Central memory CD8-positive, alpha-beta T cell (primary cell): ENCODE results near the gene FHIT.

ENCODE experiments used
- ATAC-seq: fragments of 150-1000 bp; cut with Tn5 transposase; replicated peaks from 2 replicates; pipeline ENCODE4 v1.10.0; 2022; ENCODE audit warnings: mild to moderate bottlenecking, moderate FRiP score, moderate number of reproducible peaks; ENCODE audit not compliant: poor library complexity, severe bottlenecking; ENCODE audit errors: extremely low read depth
- DNase-seq, 2 donors: peaks; one replicate each; pipeline ENCODE4 v3.0.0; 2021; ENCODE audit warnings: low spot score in 2 of 2
- H3K27ac Mint-ChIP-seq: one replicate; pipeline ENCODE4 v1.8.0; 2022; ENCODE audit warnings: low read depth, mild to moderate bottlenecking, moderate library complexity, mixed read lengths
- H3K27me3 Mint-ChIP-seq: one replicate; pipeline ENCODE4 v1.8.0; 2022; ENCODE audit warnings: mixed read lengths
- H3K36me3 Mint-ChIP-seq: one replicate; pipeline ENCODE4 v1.8.0; 2022; ENCODE audit warnings: mild to moderate bottlenecking, moderate library complexity, mixed read lengths; ENCODE audit not compliant: insufficient read depth
- H3K4me1 Mint-ChIP-seq: one replicate; pipeline ENCODE4 v1.8.0; 2022; ENCODE audit warnings: mixed read lengths
- H3K4me3 Mint-ChIP-seq: one replicate; pipeline ENCODE4 v1.8.0; 2022; ENCODE audit warnings: mild to moderate bottlenecking, moderate library complexity, mixed read lengths
- H3K9me3 Mint-ChIP-seq: one replicate; pipeline ENCODE4 v1.8.0; 2022; ENCODE audit warnings: mixed read lengths

FHIT gene

GRCh38 chr3:59886790-59887189 is 1364.5 kb downstream of the FHIT start:
- no peak overlapping the region for H3K27ac Mint-ChIP-seq
- ATAC-seq (no peak), DNase-seq (no peak)
- peaks cover 18% of the 10 kb centered on the region for H3K4me1 Mint-ChIP-seq
- H3K4me3 Mint-ChIP-seq, result no peak overlapping the region
- no peaks in the 10 kb centered on the region for H3K9me3 Mint-ChIP-seq
- no peaks in the 10 kb centered on the region for H3K27me3 Mint-ChIP-seq
- H3K36me3 Mint-ChIP-seq, result no peaks in the 10 kb centered on the region

- DNase-seq (no peak), ATAC-seq (no peak)
- H3K4me3 Mint-ChIP-seq, result no peak overlapping the region
- H3K27me3 Mint-ChIP-seq, result no peaks in the 10 kb centered on the region
- H3K36me3 Mint-ChIP-seq, result no peaks in the 10 kb centered on the region
- H3K4me1 Mint-ChIP-seq, result peaks cover 18% of the 10 kb centered on the region
- H3K27ac Mint-ChIP-seq, result peak overlapping the region; percentile 10
- H3K9me3 Mint-ChIP-seq, result no peaks in the 10 kb centered on the region
Measured at GRCh38 chr3:59885899-59886400, 1365.3 kb downstream of the FHIT start.

GRCh38 chr3:59885101-59885500 is 1366.2 kb downstream of the FHIT start:
- peaks cover 22% of the 10 kb centered on the region for H3K4me1 Mint-ChIP-seq
- no peaks in the 10 kb centered on the region for H3K27me3 Mint-ChIP-seq
- H3K36me3 Mint-ChIP-seq, result no peaks in the 10 kb centered on the region
- no peak for DNase-seq
- no peak for ATAC-seq
- H3K9me3 Mint-ChIP-seq, result no peaks in the 10 kb centered on the region
- H3K27ac Mint-ChIP-seq, result no peak overlapping the region
- H3K4me3 Mint-ChIP-seq, result no peak overlapping the region

GRCh38 chr3:59884409-59884808 is 1366.8 kb downstream of the FHIT start:
- no peaks in the 10 kb centered on the region for H3K36me3 Mint-ChIP-seq
- no peaks in the 10 kb centered on the region for H3K27me3 Mint-ChIP-seq
- DNase-seq, result no peak
- no peaks in the 10 kb centered on the region for H3K9me3 Mint-ChIP-seq
- ATAC-seq, result no peak
- no peak overlapping the region for H3K4me3 Mint-ChIP-seq
- peaks cover 24% of the 10 kb centered on the region for H3K4me1 Mint-ChIP-seq
- H3K27ac Mint-ChIP-seq, result no peak overlapping the region

- Mint-ChIP-seq H3K27me3 (no peaks in the 10 kb centered on the region), H3K4me3 (no peak overlapping the region), H3K9me3 (no peaks in the 10 kb centered on the region), H3K4me1 (peaks cover 34% of the 10 kb centered on the region), H3K36me3 (no peaks in the 10 kb centered on the region), H3K27ac (no peak overlapping the region)
- DNase-seq (no peak), ATAC-seq (no peak)
Measured at GRCh38 chr3:59882746-59883145, 1368.5 kb downstream of the FHIT start.

GRCh38 chr3:59880717-59881116 is 1370.5 kb downstream of the FHIT start:
- Mint-ChIP-seq H3K27ac (no peak overlapping the region), H3K4me3 (no peak overlapping the region), H3K4me1 (peaks cover 25% of the 10 kb centered on the region), H3K36me3 (no peaks in the 10 kb centered on the region), H3K27me3 (no peaks in the 10 kb centered on the region), H3K9me3 (no peaks in the 10 kb centered on the region)
- no peak for ATAC-seq
- DNase-seq, result no peak

GRCh38 chr3:59879031-59879581 is 1372.1 kb downstream of the FHIT start:
- Mint-ChIP-seq H3K27ac (no peak overlapping the region), H3K36me3 (peaks cover 2% of the 10 kb centered on the region), H3K27me3 (no peaks in the 10 kb centered on the region), H3K9me3 (no peaks in the 10 kb centered on the region), H3K4me1 (peaks cover 16% of the 10 kb centered on the region), H3K4me3 (no peak overlapping the region)
- DNase-seq (no peak), ATAC-seq (no peak)

GRCh38 chr3:59878038-59878427 is 1373.2 kb downstream of the FHIT start:
- no peaks in the 10 kb centered on the region for H3K9me3 Mint-ChIP-seq
- H3K27me3 Mint-ChIP-seq, result no peaks in the 10 kb centered on the region
- H3K27ac Mint-ChIP-seq, result no peak overlapping the region
- DNase-seq (no peak), ATAC-seq (no peak)
- H3K4me1 Mint-ChIP-seq, result peaks cover 27% of the 10 kb centered on the region
- H3K36me3 Mint-ChIP-seq, result peaks cover 2% of the 10 kb centered on the region
- H3K4me3 Mint-ChIP-seq, result no peak overlapping the region

GRCh38 chr3:59877263-59878037 is 1373.8 kb downstream of the FHIT start:
- ATAC-seq (no peak), DNase-seq (no peak)
- no peaks in the 10 kb centered on the region for H3K27me3 Mint-ChIP-seq
- H3K4me1 Mint-ChIP-seq, result peaks cover 28% of the 10 kb centered on the region
- peaks cover 2% of the 10 kb centered on the region for H3K36me3 Mint-ChIP-seq
- no peak overlapping the region for H3K4me3 Mint-ChIP-seq
- no peaks in the 10 kb centered on the region for H3K9me3 Mint-ChIP-seq
- no peak overlapping the region for H3K27ac Mint-ChIP-seq

GRCh38 chr3:59876533-59877062 is 1374.7 kb downstream of the FHIT start:
- no peak for DNase-seq
- Mint-ChIP-seq H3K27ac (no peak overlapping the region), H3K36me3 (peaks cover 3% of the 10 kb centered on the region), H3K27me3 (no peaks in the 10 kb centered on the region), H3K4me1 (peaks cover 28% of the 10 kb centered on the region), H3K9me3 (no peaks in the 10 kb centered on the region), H3K4me3 (no peak overlapping the region)
- no peak for ATAC-seq

- Mint-ChIP-seq H3K27me3 (no peaks in the 10 kb centered on the region), H3K4me1 (peaks cover 19% of the 10 kb centered on the region), H3K27ac (no peak overlapping the region), H3K4me3 (no peak overlapping the region), H3K36me3 (peaks cover 3% of the 10 kb centered on the region), H3K9me3 (no peaks in the 10 kb centered on the region)
- ATAC-seq (no peak), DNase-seq (no peak)
Measured at GRCh38 chr3:59873576-59874230, 1377.5 kb downstream of the FHIT start.

GRCh38 chr3:59872128-59872527 is 1379.1 kb downstream of the FHIT start:
- DNase-seq (no peak), ATAC-seq (no peak)
- Mint-ChIP-seq H3K27me3 (no peaks in the 10 kb centered on the region), H3K9me3 (no peaks in the 10 kb centered on the region), H3K4me3 (no peak overlapping the region), H3K4me1 (peaks cover 24% of the 10 kb centered on the region), H3K27ac (no peak overlapping the region), H3K36me3 (peaks cover 3% of the 10 kb centered on the region)
